ENCODE data around the gene TREM1.

DNA sequence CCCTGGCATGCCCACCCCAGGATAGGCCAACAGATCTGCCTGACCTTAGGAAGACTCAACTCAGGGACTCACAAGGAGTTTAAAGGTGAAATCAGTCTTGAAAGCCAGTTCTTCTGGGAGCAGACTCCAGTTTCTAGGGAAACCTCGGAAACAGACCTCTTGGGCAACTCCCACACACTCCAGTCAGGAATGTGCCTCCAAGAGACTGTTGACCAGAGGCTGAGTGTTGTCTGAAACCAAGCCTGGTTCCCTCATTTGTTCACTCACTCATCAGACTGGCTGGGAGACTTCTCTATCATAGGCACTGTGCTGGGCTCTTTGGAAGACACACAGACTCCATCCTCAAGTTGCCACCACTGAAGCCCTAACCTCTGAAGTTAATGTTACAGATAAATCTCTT is 1.8 kb downstream of the TREM1 start:
- TF ChIP-seq POLR2AphosphoS5 (IDR thresholded peaks at IDR 0.05) (no peak), POLR2A (IDR thresholded peaks at IDR 0.05) (no peak)

Measured in breast epithelium (tissue), 3 donors.